WI38 (cell line): Measurements from ENCODE around the gene C20orf96.
"Not testable (repeated sequence)": the region's sequence is repeated elsewhere in the genome, so short reads cannot be mapped to it uniquely, and the experiment has no call there.

Experiments used
- H3K4me3 ChIP-seq: 2 replicates; pipeline ENCODE4 v1.5.1; 2011; ENCODE audit warnings: low read depth, mild to moderate bottlenecking, control low read depth, low read length
- CTCF ChIP-seq: IDR thresholded peaks from 2 replicates; pipeline ENCODE4 v1.5.1; 2012; ENCODE audit warnings: low read depth, mild to moderate bottlenecking, control low read depth, low read length

C20orf96 gene

GRCh38 chr20:226958-227357, 63.6 kb downstream of the C20orf96 start, which contains the start of gene DEFB129:
TSS of gene DEFB129 (plus strand) at chr20:227258. CDS start at chr20:227289, 31 bp downstream.
- no peak within 1 kb of the TSS for H3K4me3 ChIP-seq
- no peak for TF ChIP-seq CTCF

GRCh38 chr20:225879-226278, 64.7 kb downstream of the C20orf96 start:
- not testable (repeated sequence) for H3K4me3 ChIP-seq

DNA sequence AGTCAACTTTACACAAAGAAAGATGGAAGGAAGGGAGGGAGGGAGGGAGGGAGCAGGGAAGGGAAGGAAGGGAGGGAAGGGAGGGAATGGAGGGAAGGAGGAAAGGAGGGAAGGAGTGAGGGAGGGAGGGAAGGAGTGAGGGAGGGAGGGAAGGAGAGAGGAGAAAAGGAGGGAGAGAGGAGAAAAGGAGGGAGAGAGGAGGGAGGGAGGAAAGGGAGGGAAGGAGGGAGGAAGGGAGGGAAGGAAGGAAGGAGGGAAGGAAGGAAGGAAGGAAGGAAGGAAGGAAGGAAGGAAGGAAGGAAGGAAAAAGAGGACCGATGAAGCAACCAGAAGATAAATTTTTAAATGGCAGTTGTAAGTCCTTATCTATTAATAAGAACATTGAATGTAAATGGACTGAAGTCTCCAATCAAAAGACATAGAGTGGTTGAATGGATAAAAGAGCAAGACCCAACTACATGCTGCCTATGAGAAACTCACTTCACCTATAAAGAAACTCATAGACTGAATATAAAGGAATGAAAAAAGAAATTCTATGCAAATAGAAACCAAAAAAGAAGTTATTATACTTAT, 69.2 kb downstream of the C20orf96 start:
- no peak overlapping the region for H3K4me3 ChIP-seq
- TF ChIP-seq CTCF = no peak
